ENCODE data around the gene PAK4.

PAK4 gene

DNA sequence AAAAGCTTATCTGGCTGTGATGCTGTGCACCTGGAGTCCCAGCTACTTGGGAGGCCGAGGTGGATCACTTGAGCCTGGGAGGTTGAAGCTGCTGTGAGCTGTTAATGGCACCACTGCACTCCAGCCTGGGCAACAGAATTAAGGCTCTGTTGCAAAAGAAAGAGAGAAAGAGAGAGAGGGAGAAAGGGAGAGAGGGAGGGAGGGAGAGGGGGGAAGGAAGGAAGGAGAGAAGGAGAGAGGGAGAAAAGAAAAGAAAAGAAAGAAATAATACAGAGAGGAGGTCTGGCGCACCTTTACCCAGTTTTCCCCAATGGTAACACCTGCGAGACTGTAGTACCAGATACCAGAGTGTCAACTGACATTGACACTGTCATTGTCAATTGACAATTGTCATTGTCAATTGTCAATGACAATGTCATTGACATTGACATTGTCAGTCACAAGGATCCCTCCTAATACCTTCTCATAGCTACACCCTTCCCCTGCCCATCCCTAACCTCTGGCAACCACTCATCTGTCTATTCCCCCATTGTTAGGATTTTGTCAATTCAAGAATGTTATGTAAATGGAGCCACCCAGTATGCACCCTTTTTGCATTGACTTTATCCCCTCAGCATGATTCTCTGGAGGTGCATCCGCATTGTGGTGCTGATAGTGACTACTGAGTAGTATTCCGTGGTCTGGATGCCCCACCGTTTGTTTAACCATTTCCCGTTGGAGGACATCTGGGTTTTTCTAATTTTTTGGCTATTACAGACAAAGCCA, 21.3 kb downstream of the PAK4 start:
- no peak for DNase-seq (ENCODE audit: low spot score)

DNA sequence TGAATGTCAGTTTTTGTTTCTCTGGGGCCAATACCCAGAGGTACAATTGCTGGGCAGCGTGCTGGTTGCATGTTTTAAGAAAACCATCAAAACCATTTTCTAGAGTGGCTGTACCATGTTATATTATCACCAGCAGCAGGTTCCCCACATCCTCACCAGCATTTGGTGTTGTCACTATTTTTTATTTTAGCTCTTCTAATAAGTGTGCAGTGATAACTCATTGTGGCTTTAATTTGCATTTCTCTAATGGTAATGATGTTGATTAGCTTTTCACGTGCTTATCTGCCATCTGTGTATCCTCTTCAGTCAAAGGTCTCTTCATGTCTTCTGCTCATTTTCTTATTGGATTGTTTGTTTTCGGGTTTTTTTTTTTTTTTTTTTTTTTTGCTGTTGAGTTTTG, 21.9 kb downstream of the PAK4 start:
- no peak for DNase-seq (ENCODE audit: low spot score)

DNA sequence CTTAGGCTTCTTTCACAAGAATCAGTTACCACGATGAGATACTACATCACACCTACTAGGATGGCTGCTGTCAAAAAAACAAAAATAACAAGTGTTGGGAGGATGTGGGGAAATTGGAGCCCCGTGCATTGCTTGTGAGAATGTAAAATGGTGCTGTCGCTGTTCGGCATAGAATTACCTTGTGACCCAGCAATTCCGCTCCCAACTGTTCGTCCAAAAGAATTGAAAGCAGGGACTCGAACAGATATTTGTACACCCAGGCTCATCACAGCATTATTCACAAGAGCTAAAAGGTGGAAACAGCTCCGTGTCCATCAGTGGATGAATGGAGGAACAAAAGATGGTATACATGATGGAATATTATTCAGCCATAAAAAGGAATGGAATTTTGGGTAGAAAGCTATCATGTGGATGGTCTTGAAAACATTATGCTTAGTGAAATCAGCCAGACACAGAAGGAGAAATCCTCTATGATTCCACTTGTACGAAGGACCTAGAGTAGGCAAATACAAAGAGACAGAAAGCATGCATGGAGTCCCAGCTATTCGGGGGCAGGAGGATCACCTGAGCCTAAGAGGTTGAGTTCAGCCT, 23.4 kb downstream of the PAK4 start:
- DNase-seq (ENCODE audit: low spot score): no peak

DNA sequence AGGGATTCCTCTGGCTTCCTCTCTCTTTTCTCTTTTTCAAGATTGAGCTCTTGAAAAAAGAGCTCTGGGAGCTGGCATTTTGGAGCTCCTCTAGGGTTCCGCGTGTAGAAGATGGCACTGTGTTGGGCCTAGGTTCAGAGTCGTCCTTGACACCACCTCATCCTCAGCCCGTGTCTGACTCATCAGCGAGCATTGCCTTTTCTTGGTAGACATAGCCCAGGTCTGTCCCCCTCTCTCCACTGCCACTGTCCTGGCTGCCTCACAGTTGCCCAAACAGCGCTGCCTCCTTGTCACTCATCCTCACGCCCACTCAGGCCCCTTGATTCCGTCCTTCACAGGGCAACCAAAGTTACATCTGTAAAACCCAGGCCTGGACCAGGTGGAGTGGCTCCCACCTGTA, 24.6 kb downstream of the PAK4 start:
- no peak for DNase-seq (ENCODE audit: low spot score)

DNA sequence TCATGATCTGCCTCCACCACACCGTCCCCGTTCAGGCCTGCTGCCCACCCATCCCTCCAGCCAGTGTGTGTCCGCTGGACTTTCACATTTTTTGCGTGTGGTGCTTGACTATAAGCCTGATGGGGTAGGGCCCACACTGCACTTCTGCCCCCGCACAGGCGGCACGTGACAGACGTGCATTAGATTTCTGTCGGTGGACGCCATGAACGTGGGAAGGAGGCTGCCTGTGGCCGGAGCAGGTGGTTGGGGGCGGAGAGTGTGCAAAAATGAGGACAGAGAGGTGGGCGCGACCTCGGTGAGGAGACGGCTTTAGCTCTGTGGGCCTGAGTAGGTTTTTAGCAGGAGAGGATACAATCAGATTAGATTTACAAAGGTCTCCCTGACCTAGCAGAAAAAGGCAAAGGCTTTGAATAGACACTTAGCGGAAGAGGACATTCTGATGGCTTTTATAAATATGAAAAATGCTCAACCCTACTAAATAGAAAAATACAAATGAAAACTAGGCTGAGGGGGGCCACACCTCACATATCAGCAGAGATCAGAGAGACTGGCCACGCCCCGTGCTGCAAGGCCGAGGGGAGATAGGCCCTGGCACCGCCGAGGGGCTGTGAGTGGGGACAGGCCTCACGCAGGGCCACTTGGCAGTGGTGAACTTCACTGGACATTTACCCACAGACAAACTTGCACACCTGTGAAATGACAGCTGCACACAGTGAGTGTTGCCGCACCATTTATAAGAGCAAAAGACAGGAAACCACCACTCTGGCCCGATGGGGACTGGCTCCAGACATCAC, 25.4 kb downstream of the PAK4 start:
- DNase-seq (ENCODE audit: low spot score): no peak

DNA sequence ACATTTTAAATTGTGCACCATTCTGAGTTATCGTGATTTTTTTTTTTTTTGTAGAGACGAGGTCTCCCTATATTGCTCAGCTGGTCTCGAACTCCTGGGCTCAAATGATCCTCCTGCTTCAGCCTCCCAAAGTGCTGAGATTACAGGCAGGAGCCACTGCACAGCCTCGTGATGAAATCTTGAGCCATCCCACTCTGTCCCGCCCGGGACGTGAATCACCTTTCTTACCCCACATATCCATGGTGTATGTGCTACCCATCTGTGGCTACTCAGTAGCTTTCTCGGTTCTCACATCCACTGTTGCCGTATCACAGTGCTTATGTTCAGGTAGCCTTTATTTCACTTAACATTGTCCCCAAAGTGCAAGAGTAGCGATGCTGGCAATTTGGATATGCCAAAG, 26.5 kb downstream of the PAK4 start:
- no peak for DNase-seq (ENCODE audit: low spot score)

DNA sequence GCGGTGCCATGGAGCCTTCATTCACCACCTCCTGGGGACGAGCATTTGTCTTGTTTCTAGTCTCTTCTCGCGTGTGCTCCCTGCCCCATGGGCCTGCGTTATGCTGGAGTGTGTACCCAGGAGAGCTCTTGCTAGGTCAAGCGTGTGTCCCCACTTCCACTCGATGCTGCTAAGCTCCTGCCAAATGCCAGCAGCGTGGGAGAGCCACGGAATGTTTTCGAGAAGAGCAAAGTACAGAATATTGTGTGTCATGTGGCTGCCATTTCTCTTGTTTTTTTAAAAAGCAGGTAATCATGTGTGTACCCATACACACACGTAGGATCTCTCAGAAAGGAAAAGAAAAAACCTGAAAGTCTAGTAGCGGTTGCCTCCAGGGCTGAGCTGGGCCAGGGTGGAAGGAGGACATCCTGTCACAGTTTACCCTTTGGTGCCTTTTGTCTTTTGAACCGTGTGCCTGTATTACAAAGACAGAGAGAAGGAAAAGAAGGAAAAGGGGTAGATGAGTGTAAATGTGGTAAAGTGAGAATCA, 28.6 kb downstream of the PAK4 start:
- no peak for DNase-seq (ENCODE audit: low spot score)

DNA sequence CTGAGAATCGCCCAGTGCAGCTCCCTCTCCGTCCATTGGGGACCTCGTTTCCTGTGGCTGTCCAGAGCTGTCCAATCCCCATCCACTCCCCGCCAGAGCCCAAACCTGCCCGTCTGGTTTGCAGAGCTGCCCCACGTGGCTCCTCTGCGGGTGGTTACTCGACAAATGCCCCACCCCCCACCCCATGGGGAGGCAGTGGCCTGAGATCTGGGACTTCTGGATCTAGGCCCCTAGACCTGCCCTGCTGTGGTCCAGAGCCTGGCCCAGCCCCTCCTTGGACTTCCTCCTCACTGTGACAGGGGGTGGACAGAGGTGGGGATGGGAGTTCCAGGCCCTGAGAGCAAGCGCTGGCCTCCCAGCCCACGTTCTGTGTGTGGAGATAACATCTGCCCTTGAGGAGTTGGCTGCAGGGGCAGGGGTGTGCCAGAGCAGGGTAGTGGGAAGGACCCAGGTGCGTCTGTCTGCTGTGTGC, 29.1 kb downstream of the PAK4 start:
- peak; percentile 72 for DNase-seq (ENCODE audit: low spot score)

DNA sequence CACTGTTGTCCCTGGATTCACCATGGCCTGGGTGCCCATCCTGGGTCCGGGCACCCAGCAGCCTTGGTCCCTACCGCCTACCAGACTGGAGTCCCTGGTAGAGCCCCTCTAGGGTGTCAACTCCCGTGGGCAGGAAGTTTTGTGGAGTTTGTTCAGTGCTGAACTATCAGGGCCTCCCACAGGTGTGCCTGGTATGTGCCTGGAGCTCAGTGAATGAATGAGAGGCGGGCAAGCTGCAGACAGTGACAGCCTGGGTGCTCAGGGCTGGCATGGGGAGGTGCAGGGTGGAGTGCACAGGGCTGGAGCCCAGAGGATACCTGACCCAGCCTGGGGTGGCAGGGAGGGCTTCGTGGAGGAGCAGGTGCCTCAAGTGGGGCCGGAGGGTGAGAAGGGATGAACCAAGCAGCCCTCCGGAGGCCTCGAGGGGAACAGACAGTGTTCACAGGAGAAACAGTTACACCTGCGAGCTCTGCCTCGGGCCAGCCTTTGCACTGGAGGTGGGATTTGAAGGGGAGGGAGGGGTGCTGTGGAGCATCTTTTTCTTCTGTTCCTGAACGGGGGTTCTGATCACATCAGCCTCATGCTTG, 29.6 kb downstream of the PAK4 start:
- DNase-seq (ENCODE audit: low spot score): no peak

DNA sequence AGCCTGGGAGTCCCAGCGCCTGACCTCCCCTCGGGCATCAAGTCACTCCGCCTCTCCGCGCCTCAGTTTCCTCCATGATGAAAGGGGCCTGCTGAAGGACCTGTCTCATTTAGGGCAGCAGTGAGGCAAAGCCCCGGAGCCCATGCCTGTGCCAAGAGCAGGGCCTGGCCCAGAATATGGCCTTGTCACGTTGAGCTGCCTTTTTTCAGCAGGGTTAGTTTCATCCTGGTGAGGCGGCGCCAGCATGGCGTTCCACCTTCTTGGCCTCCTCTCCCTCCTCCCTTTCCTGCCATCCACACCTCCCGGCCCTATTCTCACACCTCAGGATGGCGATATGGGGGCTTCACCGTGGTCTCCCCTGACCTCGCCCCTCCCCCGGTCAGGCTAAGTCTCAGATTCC, 30.2 kb downstream of the PAK4 start:
- no peak for DNase-seq (ENCODE audit: low spot score)

DNA sequence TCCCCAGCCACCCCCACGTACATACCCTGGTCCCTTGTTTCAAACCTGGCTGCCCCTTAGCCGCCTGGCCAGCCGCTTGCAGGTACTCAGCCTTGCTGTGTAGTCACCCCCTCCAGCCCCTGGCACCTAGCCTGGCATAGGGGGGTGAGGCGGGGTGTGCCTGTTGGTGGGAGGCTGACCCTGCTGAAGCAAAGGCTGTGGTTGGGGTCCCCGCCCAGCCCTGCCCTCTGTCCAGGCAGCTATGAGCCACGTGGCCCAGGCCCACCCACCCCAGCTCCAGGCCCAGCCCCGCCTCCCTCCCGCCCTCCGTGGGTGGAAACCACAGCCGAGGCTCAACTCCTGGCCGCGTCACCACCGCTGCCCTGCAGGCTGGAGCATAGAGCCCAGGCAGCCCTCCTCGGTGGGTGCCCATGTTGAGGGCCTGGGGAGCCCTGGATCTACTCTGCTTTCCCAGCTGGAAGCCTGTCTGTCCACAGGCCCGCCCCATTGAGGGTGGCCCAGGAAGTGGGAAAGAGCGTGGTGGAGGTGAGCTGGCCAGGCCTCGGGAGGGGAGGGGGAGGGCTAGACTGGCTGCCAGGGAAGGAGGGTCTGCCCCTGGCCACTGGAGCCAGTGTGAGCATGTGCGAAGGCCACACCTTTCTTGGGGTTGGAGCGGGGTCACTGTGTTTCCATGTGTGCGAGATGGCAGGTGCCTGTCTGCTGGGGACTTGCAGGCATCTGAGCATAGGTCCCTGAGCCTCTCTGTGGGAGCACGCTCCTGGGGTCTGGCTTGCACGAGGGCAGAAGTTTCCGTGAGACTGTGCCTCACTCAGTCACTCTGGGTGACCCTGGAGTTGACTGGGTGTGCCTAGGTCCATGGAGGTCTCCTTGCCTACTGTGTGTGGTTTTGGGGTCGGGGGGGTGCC, 31.0 kb downstream of the PAK4 start:
- peak; percentile 47 for DNase-seq (ENCODE audit: low spot score)

DNA sequence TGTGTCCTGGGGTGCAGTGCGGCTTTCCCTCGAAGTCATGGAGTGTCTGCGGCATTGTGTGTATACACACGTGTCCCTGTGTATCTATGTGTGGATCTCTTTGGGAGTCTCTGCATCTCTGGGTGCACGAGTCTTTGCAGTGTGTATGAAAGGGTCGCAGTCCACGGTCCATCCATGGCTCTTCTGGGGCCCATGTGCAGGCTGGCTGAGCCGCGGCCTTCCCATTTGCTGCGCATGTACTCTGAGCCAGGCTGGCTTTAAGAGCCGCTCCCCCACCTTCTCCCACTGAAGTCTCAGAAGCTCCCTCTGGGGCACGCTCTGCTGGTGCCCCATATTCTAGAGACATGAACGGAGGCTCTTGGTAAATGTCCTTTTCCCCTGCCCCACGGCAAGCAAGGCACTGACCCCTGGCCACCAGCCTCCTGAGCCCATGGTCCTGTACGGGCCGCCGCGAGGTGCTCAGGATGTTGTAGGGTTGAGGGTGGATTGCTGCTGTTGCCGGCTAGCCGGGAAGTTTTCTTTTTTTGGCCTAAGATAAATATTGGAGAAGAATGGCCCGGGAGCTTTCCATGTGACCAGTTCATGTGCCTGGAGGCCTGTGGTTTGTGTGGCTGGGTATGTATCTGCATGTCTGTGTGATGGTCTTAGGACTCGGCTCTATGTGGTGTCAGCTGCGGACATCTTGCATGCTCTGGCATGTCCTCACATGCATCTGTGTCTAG, 31.9 kb downstream of the PAK4 start:
- no peak for DNase-seq (ENCODE audit: low spot score)

DNA sequence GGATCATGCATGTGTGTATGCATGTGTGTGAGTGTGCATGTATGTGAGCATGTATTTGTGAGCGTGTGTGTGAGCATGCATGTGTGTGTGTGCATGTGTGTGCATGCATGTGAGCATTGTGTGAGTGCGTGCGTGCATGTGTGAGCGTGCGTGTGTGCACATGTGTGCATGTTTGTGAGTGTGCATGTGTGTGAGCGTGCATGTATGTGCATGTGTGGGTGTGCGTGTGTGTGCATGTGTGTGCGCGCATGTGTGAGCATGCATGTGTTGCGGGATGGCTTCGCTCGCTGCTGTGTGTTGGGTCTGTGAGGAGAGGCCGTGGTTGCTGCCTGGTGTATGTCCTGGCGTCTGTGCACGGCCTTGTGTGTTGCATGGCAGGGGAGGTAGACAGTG, 32.4 kb downstream of the PAK4 start:
- DNase-seq (ENCODE audit: low spot score): no peak

DNA sequence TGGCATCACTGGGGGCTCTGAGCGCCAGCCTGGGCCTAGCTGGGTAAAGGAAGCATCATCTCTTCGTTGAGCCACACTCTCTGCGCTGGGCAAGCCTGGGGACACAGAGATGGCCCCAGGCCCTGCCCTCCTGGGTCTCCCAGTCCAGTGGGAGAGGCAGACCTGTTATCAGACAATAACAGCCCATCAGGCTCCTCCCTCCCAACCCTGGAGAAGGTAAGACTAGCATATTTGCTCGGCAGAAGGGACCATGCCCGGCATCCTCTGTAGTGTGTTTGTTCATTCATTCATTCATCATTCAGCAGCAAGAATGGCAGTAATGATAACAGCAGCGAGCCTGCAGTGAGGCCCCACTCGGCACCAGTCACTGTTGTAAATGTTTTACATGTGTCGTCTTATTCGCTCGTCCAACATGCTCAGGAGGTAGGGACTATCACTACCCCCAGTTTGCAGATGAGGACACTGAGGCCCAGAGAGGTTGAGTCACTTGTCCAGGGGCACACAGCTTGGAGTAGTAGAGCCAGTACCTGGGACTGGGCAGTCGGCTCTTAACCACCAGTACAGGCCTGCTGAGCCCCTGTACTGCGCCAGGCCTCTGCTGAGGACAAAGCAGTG, 33.2 kb downstream of the PAK4 start:
- no peak for DNase-seq (ENCODE audit: low spot score)

DNA sequence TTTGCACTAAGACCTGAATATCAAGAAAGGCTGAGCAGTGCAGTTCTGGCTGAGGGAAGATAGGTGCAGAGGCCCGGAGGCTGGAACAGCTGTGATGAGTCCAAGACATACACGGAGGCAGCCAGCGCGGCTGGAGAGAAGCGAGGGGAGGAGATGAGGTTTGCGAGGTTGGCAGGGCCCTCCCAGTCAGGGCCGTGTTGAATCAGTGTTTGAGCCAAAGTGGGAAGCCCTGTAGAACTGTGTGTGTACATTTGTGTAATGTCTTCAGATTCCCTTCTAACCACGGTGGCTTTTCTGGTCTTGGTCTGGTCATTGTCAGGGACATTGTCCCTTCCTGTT, 34.9 kb downstream of the PAK4 start:
- DNase-seq (ENCODE audit: low spot score): no peak

DNA sequence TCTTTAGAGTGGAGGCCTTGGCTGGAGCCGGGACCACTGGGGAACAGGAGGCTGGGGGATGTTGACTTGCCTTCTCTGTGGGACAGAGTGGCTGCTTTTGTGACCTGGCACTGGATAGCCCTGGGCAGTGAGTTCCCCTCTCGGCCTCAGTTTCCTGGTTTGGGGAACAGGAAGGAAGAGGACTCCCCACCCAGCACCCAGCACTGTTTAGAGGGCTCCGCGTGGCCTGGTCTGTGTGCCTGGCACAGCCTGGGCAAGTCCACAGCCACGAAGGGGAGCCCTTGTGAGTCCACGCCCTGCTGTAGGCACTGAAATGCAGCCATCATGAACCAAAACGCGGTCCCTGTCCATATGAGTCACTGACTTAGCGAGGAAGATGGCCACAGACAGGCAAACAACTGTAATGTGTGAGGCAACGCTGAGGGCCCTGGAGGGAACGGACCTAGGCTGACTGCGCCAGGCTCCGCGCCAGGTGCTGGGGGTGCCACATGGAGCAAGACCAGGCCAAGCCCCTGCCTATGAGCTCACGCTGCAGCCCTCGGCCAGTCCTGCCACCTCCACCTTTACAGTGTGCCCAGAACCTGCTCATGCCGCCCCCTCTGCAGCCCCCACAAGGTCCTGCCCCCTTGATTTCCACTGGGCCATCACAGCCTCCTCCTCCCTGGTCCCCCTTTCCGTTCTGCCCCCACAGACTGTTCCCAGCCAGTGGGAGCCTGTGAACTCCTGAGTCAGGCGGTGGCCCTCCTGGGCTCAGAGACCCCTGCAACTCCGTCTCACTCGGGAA, 35.5 kb downstream of the PAK4 start:
- peak; percentile 18 for DNase-seq (ENCODE audit: low spot score)

DNA sequence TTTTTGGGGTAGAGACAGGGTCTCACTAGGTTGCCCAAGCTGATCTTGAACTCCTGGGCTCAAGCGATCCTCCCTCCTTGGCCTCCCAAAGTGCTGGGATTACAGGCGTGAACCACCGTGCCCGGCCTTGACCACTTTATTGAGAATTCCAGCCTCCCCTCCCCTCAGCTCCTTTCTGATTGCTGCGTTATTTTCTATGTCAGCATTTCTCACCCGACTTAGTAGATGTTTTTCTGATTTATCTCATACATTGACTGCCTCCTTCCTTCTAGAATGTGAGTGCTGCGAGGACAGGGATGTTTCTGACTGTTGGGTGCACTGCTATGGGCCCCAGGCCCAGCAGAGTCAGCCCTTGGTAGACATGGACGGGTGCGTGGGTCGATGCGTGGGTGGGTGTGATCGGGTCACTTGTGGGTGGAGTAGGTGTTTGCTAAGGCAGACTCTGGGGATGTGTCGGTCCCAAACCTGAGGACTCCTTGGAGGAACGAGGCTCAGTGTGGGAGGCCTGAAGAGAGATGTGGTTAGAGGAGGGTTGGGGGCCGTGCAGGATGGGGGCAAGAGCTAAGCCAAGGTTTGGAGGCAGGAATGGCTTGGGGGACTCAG, 37.0 kb downstream of the PAK4 start:
- DNase-seq (ENCODE audit: low spot score): no peak

DNA sequence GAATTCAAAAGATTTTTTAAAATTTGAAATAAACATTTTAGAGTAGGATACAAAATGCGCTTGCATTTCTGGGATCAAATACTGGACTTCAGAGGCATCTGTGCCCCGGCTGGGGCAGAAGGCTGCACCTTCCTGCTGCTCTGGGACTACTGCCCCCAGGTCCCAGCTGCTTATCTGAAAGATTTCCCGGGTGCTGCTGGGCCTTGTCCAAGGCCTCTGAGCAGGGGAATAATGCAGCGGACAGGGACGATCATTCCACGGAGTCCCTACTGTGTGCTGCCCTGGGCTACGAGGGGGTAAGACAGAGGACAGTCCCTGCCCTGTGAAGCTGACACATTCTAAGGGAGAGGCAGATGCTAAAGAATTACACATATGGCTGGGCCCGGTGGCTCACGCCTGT, 38.0 kb downstream of the PAK4 start:
- no peak for DNase-seq (ENCODE audit: low spot score)

DNA sequence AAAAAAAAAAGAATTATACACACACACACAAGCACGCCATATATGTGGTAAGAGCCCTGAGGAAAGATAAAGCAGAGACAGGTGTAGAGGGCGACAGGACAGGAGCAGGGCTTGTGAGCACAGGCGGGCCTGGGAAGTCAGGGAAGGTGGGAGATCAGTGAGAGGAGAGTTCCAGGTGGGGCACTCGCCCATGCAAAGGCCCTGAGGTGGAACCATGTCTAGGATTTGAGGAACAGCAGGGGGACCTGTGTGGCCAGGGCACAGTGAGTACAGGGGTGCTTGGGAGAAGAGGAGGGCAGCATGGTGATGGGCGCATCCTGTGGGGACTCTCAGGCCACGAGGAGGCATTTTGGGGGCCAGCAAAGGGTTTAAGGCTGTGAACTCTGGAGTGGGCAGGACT, 38.7 kb downstream of the PAK4 start:
- no peak for DNase-seq (ENCODE audit: low spot score)

All from kidney tubule cell (primary cell).